SK-N-SH treated with all-trans-retinoic acid at 6 μM for 48 hours (cell line): ENCODE results near the gene MMAB.

Experiments used
- ATAC-seq: fragments of 200-7000 bp; cut with Tn5 transposase; 3 replicates; pipeline ENCODE4 v1.9.1; 2020; ENCODE audit warnings: mild to moderate bottlenecking, moderate library complexity
- ARNTL ChIP-seq: fragments of 450-650 bp; formaldehyde crosslinking; IDR thresholded peaks from 2 replicates; pipeline ENCODE4 v1.5.0; 2020; ENCODE audit warnings: low read depth, mild to moderate bottlenecking, moderate library complexity, borderline replicate concordance
- BACH2 ChIP-seq: fragments of 250-450 bp; sonication (Bioruptor Pico); IDR thresholded peaks from 2 replicates; pipeline ENCODE4 v1.9.0; 2021; ENCODE audit warnings: mild to moderate bottlenecking, borderline replicate concordance
- CREB5 ChIP-seq: fragments of 250-450 bp; sonication (Bioruptor Pico); IDR thresholded peaks from 2 replicates; pipeline ENCODE4 v1.5.1; 2020; ENCODE audit warnings: low read depth, mild to moderate bottlenecking, moderate library complexity
- CSDC2 ChIP-seq: fragments of 250-450 bp; sonication (Bioruptor Pico); IDR thresholded peaks from 2 replicates; pipeline ENCODE4 v1.5.0; 2020; ENCODE audit warnings: mild to moderate bottlenecking, moderate library complexity
- CSRNP3 ChIP-seq: fragments of 250-450 bp; sonication (Bioruptor Pico); IDR thresholded peaks from 2 replicates; pipeline ENCODE4 v1.5.1; 2021; ENCODE audit warnings: mild to moderate bottlenecking, moderate library complexity
- ESRRG ChIP-seq: fragments of 250-450 bp; sonication (Bioruptor Pico); IDR thresholded peaks from 2 replicates; pipeline ENCODE4 v1.6.1; 2021; ENCODE audit warnings: mild to moderate bottlenecking
- GLIS3 ChIP-seq: fragments of 250-450 bp; sonication (Bioruptor Pico); IDR thresholded peaks from 2 replicates; pipeline ENCODE4 v1.5.0; 2020; ENCODE audit warnings: mild to moderate bottlenecking, moderate library complexity
- ISL1 ChIP-seq: fragments of 250-450 bp; sonication (Bioruptor Pico); IDR thresholded peaks from 2 replicates; pipeline ENCODE4 v2.1.2; 2022; ENCODE audit warnings: mild to moderate bottlenecking, moderate library complexity
- PATZ1 ChIP-seq: fragments of 250-450 bp; sonication (Bioruptor Pico); IDR thresholded peaks from 2 replicates; pipeline ENCODE4 v1.8.0; 2020; ENCODE audit warnings: mild to moderate bottlenecking, moderate library complexity, borderline replicate concordance
- POU6F1 ChIP-seq: fragments of 250-450 bp; sonication (Bioruptor Pico); IDR thresholded peaks from 2 replicates; pipeline ENCODE4 v1.8.0; 2021; ENCODE audit warnings: low read depth, mild to moderate bottlenecking, moderate library complexity, borderline replicate concordance
- PPARA ChIP-seq: fragments of 250-450 bp; sonication (Bioruptor Pico); IDR thresholded peaks from 2 replicates; pipeline ENCODE4 v1.5.0; 2020; ENCODE audit warnings: mild to moderate bottlenecking, borderline replicate concordance
- RARB ChIP-seq: fragments of 250-450 bp; sonication (Bioruptor Pico); IDR thresholded peaks from 2 replicates; pipeline ENCODE4 v1.8.0; 2021; ENCODE audit warnings: mild to moderate bottlenecking, moderate library complexity
- SNAI2 ChIP-seq: fragments of 250-450 bp; sonication (Bioruptor Pico); IDR thresholded peaks from 2 replicates; pipeline ENCODE4 v1.5.0; 2020; ENCODE audit warnings: mild to moderate bottlenecking, moderate library complexity
- TCF4 ChIP-seq: fragments of 250-450 bp; sonication (Bioruptor Pico); IDR thresholded peaks from 2 replicates; pipeline ENCODE4 v1.8.0; 2021; ENCODE audit warnings: mild to moderate bottlenecking, moderate library complexity, borderline replicate concordance
- TOX ChIP-seq: fragments of 250-450 bp; sonication (Bioruptor Pico); IDR thresholded peaks from 2 replicates; pipeline ENCODE4 v1.8.0; 2021; ENCODE audit warnings: mild to moderate bottlenecking, moderate library complexity, borderline replicate concordance
- TSHZ2 ChIP-seq: fragments of 250-450 bp; sonication (Bioruptor Pico); IDR thresholded peaks from 2 replicates; pipeline ENCODE4 v1.5.0; 2020; ENCODE audit warnings: mild to moderate bottlenecking, moderate library complexity
- ZFP3 ChIP-seq: fragments of 250-450 bp; sonication (Bioruptor Pico); IDR thresholded peaks from 2 replicates; pipeline ENCODE4 v1.5.0; 2020; ENCODE audit warnings: mild to moderate bottlenecking, moderate library complexity
- ZFP30 ChIP-seq: fragments of 450-650 bp; formaldehyde crosslinking; IDR thresholded peaks from 2 replicates; pipeline ENCODE4 v1.5.0; 2022; ENCODE audit warnings: mild to moderate bottlenecking, moderate library complexity
- ZNF565 ChIP-seq: fragments of 450-650 bp; formaldehyde crosslinking; conservative IDR thresholded peaks from 2 replicates; pipeline ENCODE4 v1.5.0; 2020; ENCODE audit warnings: low read depth, mild to moderate bottlenecking, moderate library complexity
- ZNF70 ChIP-seq: fragments of 450-650 bp; formaldehyde crosslinking; IDR thresholded peaks from 2 replicates; pipeline ENCODE4 v1.5.0; 2020; ENCODE audit warnings: mild to moderate bottlenecking, moderate library complexity
- ZNF8 ChIP-seq: fragments of 450-650 bp; formaldehyde crosslinking; IDR thresholded peaks from 2 replicates; pipeline ENCODE4 v1.5.0; 2020; ENCODE audit warnings: mild to moderate bottlenecking, moderate library complexity

The MMAB gene

GRCh38 chr12:109595321-109595902 is 22.1 kb upstream of the MMAB start:
- ATAC-seq: no peak
- TF ChIP-seq CREB5 (CRISPR knock-in tag) (no peak), ZNF565 (CRISPR knock-in tag) (no peak), PATZ1 (CRISPR knock-in tag) (no peak), PPARA (CRISPR knock-in tag) (no peak), SNAI2 (CRISPR knock-in tag) (no peak), ISL1 (CRISPR knock-in tag) (no peak), ZNF8 (CRISPR knock-in tag) (no peak), ZFP30 (CRISPR knock-in tag) (no peak), POU6F1 (no peak), TOX (CRISPR knock-in tag) (no peak), ARNTL (CRISPR knock-in tag) (no peak), ZNF70 (no peak), TCF4 (CRISPR knock-in tag) (no peak), RARB (no peak), TSHZ2 (CRISPR knock-in tag) (no peak), BACH2 (no peak), ZFP3 (CRISPR knock-in tag) (no peak), CSRNP3 (no peak), CSDC2 (CRISPR knock-in tag) (no peak), GLIS3 (CRISPR knock-in tag) (no peak)

GRCh38 chr12:109594556-109595317 is 21.4 kb upstream of the MMAB start:
- no peak for ATAC-seq
- TF ChIP-seq ZFP30 (CRISPR knock-in tag) (no peak), CREB5 (CRISPR knock-in tag) (no peak), PPARA (CRISPR knock-in tag) (no peak), CSDC2 (CRISPR knock-in tag) (no peak), ESRRG (CRISPR knock-in tag) (no peak), BACH2 (no peak), CSRNP3 (no peak), ARNTL (CRISPR knock-in tag) (no peak), ZFP3 (CRISPR knock-in tag) (no peak), ISL1 (CRISPR knock-in tag) (no peak), SNAI2 (CRISPR knock-in tag) (no peak)
